Ovary (tissue), 9 donors: ENCODE results near the gene ALDH3B2. TPM values are rescaled to one million over a fixed set of nuclear protein-coding genes. Genes with fewer than 3 reads are reported as not detected.
A peak's percentile ranks its signal among the peaks of the same experiment; 100 is the strongest.
"Not testable (repeated sequence)": the region's sequence is repeated elsewhere in the genome, so short reads cannot be mapped to it uniquely, and the experiment has no call there.

Source experiments
- DNase-seq, 5 donors: peaks; one replicate each; pipeline ENCODE4 v3.0.0-alpha.2; 2019 to 2020
- H3K27ac ChIP-seq, 2 donors: fragments of 200-600 bp; one replicate each; pipeline versions ENCODE4 v1.5.1 to v1.8.0; 2019 to 2022
- H3K27me3 ChIP-seq: fragments of 200-600 bp; one replicate; pipeline ENCODE4 v1.8.0; 2022
- H3K36me3 ChIP-seq: fragments of 200-600 bp; sonication (generic); one replicate; pipeline ENCODE4 v1.5.1; 2019
- H3K4me1 ChIP-seq: one replicate; pipeline ENCODE4 v1.8.1; 2013; ENCODE audit warnings: mild to moderate bottlenecking, moderate library complexity; ENCODE audit not compliant: insufficient read depth
- H3K4me3 ChIP-seq: fragments of 200-600 bp; sonication (generic); one replicate; pipeline ENCODE4 v1.5.1; 2017
- H3K9me3 ChIP-seq, 2 donors: fragments of 200-600 bp in 1 of 2; sonication (generic) in 1 of 2; one replicate each; pipeline versions ENCODE4 v1.5.1 to v1.8.1; 2013 to 2019; ENCODE audit warnings: mild to moderate bottlenecking in 1 of 2, moderate library complexity in 1 of 2
- CTCF ChIP-seq, 3 donors: fragments of 450-650 bp in 2 of 3; fragments of 200-600 bp in 1 of 3; IDR thresholded peaks; one replicate each; pipeline versions ENCODE4 v1.5.1 to v1.8.0; 2016 to 2022; ENCODE audit warnings: antibody characterized with exemption in 3 of 3, mild to moderate bottlenecking in 1 of 3
- EP300 ChIP-seq: sonication (generic); formaldehyde crosslinking; IDR thresholded peaks from one replicate; pipeline ENCODE4 v1.6.1; 2017; ENCODE audit warnings: antibody characterized with exemption
- POLR2A ChIP-seq: fragments of 450-650 bp; IDR thresholded peaks from one replicate; pipeline ENCODE4 v1.6.1; 2017; ENCODE audit warnings: antibody characterized with exemption, mild to moderate bottlenecking, moderate library complexity
- WGBS, 3 donors: extraction: QIAGEN DNeasy Blood & Tissue Kit in 1 of 3; methylation state at CpG; one replicate each; pipeline versions ENCODE4 v1.1.5 to v1.1.7; 2013 to 2017; 5-methylcytosine and 5-hydroxymethylcytosine counted together
- intact Hi-C, 4 donors: fragments of 100-400 bp; cut with DNase I; formaldehyde crosslinking; loops; one replicate each; pipeline versions ENCODE4 v1.11.0 to v1.15.1; 2022 to 2023
- polyA plus RNA-seq, 2 donors: library from polyadenylated mRNA; stranded (reverse); fragments of 200-250 nt in 1 of 2; fragments of 350-450 nt in 1 of 2; fragmentation: Illumina TruSeq in 1 of 2; extraction: RNeasy Lipid Tissue Mini Kit (QIAGEN cat#74804) in 1 of 2; gene quantifications; one replicate each; pipeline ENCODE4 v1.2.3, GENCODE V29; 2013 to 2014
- total RNA-seq, 7 donors: library from RNA; depleted of rRNA in 2 of 7; stranded (reverse); fragments of >200 nt in 2 of 7; fragmentation: NEBNext Ultra II Directional in 3 of 7; extraction: Animal tissue kit (Norgen Biotek cat#: 25700) in 3 of 7; gene quantifications; one replicate each; pipeline versions ENCODE4 v1.1.0 to v1.2.4, GENCODE V29; 2016 to 2023
- donor health status: DM: no; HTN: no; CAD: no; lungs with moderate emphysema.
- donor health status: DM: no; HTN: no; CAD: no.
- donor health status: Bipolar disorder and iron deficiency.
- donor health status: DM: yes; HTN: yes; CAD: no.
- donor health status: DM: no; HTN: no; CAD: no.
- donor health status: DM: yes; HTN: yes; CAD: no.

Gene ALDH3B2
- total and polyA plus RNA-seq, 9 donors: 0.15 to 0.57 (median 0.27) TPM; not detected in 5

GRCh38 chr11:67626970-67627369 is 47.5 kb downstream of the ALDH3B2 start:
- 71 to 80% (median 80%) methylated on average over 10 of the region's 10 CpGs for WGBS, 3 donors
- H3K4me1 ChIP-seq: peaks cover 5% of the 10 kb centered on the region
- no peaks in the 10 kb centered on the region for H3K36me3 ChIP-seq
- no peak overlapping the region for H3K4me3 ChIP-seq
- peak in 2 of 5 donors; percentile 12 to 33 for DNase-seq
- no peak overlapping the region for H3K27ac ChIP-seq
- intact Hi-C loops: no loop called here
- no peak for TF ChIP-seq CTCF (IDR thresholded peaks at IDR 0.05)
- TF ChIP-seq EP300: no peak
- TF ChIP-seq POLR2A: no peak
- H3K9me3 ChIP-seq: no peaks in the 10 kb centered on the region
- no peaks in the 10 kb centered on the region for H3K27me3 ChIP-seq

- H3K27ac ChIP-seq, H3K9me3 ChIP-seq, H3K4me1 ChIP-seq, H3K36me3 ChIP-seq, intact Hi-C loops, H3K4me3 ChIP-seq, H3K27me3 ChIP-seq: not testable (repeated sequence)
- DNase-seq: peak in 1 of 5 donors; percentile 9
- 81 to 83% (median 82%) methylated on average over 10 of the region's 10 CpGs for WGBS, 3 donors
These were observed 48.1 kb downstream of the ALDH3B2 start for GRCh38 chr11:67626131-67626833.

- H3K27ac ChIP-seq, DNase-seq, H3K27me3 ChIP-seq, intact Hi-C loops, H3K4me1 ChIP-seq, H3K36me3 ChIP-seq, H3K9me3 ChIP-seq, H3K4me3 ChIP-seq: not testable (repeated sequence)
- WGBS, 3 donors: 90 to 100% (median 100%) methylated on average over 1 of the region's 1 CpG
These were observed 50.6 kb downstream of the ALDH3B2 start for GRCh38 chr11:67623795-67624194.

GRCh38 chr11:67622905-67623304 is 51.5 kb downstream of the ALDH3B2 start:
- intact Hi-C loops, H3K4me1 ChIP-seq, DNase-seq, H3K27ac ChIP-seq, H3K27me3 ChIP-seq, H3K9me3 ChIP-seq, H3K36me3 ChIP-seq, H3K4me3 ChIP-seq: not testable (repeated sequence)
- WGBS, 3 donors: 64 to 73% (median 71%) methylated on average over 6 to 7 of the region's 7 CpGs

- WGBS, 3 donors: 45 to 60% (median 50%) methylated on average over 3 of the region's 3 CpGs
- H3K4me3 ChIP-seq, H3K27me3 ChIP-seq, intact Hi-C loops, H3K27ac ChIP-seq, H3K36me3 ChIP-seq, H3K4me1 ChIP-seq, H3K9me3 ChIP-seq, DNase-seq: not testable (repeated sequence)
These were observed 52.5 kb downstream of the ALDH3B2 start for GRCh38 chr11:67621928-67622327.

GRCh38 chr11:67620621-67621020 is 53.8 kb downstream of the ALDH3B2 start:
- H3K27ac ChIP-seq, intact Hi-C loops, H3K36me3 ChIP-seq, H3K4me1 ChIP-seq, DNase-seq, H3K27me3 ChIP-seq, H3K9me3 ChIP-seq, H3K4me3 ChIP-seq: not testable (repeated sequence)
- 78 to 90% (median 83%) methylated on average over 13 of the region's 13 CpGs for WGBS, 3 donors

- H3K9me3 ChIP-seq, H3K4me1 ChIP-seq, H3K27ac ChIP-seq, DNase-seq, H3K36me3 ChIP-seq, H3K27me3 ChIP-seq, H3K4me3 ChIP-seq, intact Hi-C loops: not testable (repeated sequence)
- WGBS, 3 donors: 88 to 95% (median 94%) methylated on average over 33 of the region's 33 CpGs
These were observed 54.5 kb downstream of the ALDH3B2 start for GRCh38 chr11:67619683-67620618.

GRCh38 chr11:67618901-67619659 is 55.3 kb downstream of the ALDH3B2 start:
- H3K27ac ChIP-seq, intact Hi-C loops, H3K9me3 ChIP-seq, H3K4me1 ChIP-seq, H3K27me3 ChIP-seq, H3K36me3 ChIP-seq, H3K4me3 ChIP-seq: not testable (repeated sequence)
- peak in 1 of 5 donors; percentile 16 for DNase-seq
- WGBS, 3 donors: 89 to 93% (median 92%) methylated on average over 33 to 40 of the region's 40 CpGs
